NCI-H82 treated with DMSO at 0.1 percent for 48 hours (cell line): ENCODE data around the gene ERBB2.
"Not testable (repeated sequence)": the region's sequence is repeated elsewhere in the genome, so short reads cannot be mapped to it uniquely, and the experiment has no call there.

Experiments used
- DNase-seq: peaks from one replicate; lab custom pipeline; 2025; ENCODE audit not compliant: unreplicated experiment; lab: John Stamatoyannopoulos, UW

The ERBB2 gene

GRCh38 chr17:39742856-39743436 lies 43.1 kb downstream of the ERBB2 start:
- no peak for DNase-seq

DNA sequence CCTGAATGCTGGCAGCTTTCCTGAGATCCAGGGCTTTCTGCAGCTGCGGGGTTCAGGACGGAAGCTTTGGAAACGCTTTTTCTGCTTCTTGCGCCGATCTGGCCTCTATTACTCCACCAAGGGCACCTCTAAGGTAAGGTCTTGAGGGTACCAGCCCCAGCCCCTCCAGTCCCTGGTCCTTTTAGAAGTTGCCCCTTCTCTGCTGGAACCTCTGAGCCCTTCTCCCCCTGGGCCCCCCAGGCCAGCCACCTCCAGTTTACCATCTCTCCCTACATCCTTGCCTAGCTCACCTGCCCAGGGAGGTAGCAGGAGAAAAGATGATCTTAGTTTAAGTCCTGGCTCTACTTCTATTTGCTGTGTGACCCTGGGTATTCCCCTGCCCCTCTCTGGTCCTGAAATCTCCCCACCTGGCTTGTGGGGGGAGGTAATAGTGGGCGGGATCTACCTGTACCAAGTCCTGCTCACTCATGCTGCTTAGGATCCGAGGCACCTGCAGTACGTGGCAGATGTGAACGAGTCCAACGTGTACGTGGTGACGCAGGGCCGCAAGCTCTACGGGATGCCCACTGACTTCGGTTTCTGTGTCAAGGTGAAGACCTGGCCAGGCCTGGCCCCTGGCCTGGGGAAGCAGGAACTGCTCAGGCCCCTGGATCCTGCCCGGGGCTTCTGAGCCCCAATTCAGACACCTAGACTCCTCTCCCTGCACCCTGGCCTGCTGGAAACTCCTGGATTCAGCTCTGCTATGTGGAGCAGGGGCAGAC lies 44.4 kb downstream of the ERBB2 start:
- no peak for DNase-seq

DNA sequence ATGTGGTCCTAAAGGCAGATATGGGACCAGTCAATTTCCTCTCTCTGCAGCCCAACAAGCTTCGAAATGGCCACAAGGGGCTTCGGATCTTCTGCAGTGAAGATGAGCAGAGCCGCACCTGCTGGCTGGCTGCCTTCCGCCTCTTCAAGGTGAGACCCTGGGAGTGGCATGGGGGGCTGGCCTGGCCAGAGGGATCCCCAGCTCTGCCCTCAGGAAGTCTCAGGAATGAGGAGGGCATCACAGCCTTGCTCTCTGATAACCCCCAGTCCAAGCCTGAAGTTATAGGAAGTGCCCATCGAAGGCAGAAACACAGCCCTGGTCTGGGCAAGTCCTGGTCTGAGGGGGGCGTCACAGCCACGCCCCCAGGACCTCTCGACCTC lies 45.0 kb downstream of the ERBB2 start:
- DNase-seq = no peak

DNA sequence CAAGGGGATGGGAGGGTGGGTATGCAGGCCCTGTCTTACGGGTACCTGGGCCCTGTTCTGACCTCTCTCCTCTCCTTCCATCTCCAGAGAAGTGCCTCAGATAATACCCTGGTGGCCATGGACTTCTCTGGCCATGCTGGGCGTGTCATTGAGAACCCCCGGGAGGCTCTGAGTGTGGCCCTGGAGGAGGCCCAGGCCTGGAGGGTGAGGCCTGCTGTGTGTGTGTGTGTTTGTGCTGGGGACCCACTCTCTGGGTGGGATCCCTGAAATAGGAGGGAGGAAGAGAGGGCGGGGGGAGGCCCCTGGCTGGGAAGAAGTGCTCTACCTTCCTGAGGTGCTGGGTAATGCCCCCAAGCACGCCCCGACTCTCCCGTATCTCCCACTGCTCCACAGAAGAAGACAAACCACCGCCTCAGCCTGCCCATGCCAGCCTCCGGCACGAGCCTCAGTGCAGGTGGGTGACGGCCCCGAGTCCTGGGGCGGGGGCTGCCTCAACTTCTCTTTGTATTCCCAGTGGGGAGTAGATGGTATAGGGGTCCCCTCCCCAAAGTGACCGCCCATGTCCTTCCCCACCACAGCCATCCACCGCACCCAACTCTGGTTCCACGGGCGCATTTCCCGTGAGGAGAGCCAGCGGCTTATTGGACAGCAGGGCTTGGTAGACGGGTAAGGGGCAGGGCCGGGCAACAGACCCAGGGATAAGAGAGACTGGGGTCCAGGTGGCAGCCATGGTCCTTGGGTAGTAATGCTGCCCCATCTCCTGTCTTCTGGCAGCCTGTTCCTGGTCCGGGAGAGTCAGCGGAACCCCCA lies 45.7 kb downstream of the ERBB2 start:
- DNase-seq = no peak

DNA sequence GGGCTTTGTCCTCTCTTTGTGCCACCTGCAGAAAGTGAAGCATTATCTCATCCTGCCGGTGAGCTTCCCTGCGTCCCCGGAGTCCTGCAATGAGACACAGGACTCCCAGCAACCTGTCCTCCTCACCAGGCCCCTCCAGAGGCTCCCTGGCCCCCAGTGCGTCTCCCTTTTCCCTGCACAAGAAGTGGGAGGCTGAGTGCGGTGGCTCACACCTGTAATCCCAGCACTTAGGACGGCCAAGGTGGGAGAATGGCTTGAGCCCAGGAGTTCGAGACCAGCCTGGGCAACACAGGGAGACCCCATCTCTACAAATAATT lies 46.2 kb downstream of the ERBB2 start:
- no peak for DNase-seq

- no peak for DNase-seq
Observed at GRCh38 chr17:39747745-39748144, 47.9 kb downstream of the ERBB2 start.

DNA sequence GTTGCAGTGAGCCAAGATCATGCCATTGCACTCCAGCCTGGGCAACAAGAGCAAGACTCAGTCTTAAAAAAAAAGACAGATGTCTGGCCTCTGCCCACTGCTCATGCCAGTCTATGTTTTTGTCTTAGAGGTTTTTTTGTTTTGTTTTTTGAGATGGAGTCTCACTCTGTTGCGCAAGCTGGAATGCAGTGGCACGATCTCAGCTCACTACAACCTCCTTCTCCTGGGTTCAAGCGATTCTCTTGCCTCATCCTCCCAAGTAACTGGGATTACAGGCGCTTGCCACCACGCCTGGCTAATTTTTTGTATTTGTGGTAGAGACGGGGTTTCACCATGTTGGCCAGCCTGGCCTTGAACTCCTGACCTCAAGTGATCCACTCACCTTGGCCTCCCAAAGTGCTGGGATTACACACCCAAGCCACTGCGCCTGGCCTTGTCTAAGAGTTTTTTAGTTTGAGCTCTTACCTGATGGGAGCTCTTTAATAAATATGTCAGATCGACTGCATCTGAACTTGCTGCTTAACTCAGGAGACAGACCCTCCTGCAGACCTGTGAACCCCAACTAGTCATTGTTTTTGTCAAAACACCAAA lies 48.7 kb downstream of the ERBB2 start:
- not testable (repeated sequence) for DNase-seq

DNA sequence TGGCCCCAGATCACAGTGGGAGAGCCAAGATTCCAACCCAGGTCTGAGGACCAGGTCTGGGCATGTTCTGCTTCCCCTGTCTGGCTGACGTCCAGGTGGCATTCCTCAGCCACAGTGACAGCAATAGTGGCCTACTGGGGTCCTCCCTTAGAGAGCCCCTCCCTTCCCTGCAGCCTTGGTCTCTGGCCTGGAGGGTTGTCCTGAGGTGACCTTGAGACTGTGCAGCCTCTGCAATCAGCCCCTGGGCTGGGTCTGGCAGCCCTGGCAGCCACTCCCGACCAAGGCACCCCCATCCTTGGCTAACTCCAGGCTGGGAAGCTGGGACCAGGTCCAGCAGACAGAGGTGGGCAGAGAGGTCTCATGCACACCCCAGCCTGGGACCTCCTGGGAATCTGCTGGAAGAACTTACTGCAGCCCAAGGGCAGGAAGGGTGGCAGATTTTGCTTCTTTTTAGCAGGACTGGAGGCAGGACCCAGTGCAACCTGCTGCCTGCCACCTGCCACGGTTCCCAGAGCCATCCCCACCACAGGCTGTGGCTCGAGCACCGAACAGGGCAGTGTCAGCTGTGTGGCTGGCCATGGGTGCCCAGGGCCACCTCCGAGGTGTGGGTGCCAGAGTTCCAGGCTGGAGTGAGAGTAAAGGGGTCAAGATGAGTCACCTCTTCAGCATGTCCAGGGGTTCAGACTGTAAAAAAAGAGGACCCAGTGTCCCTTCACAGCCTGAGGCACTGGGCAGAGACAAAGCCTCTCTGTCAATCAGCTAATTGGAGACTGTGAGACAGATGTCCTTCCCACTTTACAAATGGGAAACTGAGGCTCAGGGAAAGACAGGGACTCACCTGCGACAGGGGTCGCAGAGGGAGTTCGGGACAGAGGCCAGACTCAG lies 50.5 kb downstream of the ERBB2 start:
- DNase-seq = no peak

DNA sequence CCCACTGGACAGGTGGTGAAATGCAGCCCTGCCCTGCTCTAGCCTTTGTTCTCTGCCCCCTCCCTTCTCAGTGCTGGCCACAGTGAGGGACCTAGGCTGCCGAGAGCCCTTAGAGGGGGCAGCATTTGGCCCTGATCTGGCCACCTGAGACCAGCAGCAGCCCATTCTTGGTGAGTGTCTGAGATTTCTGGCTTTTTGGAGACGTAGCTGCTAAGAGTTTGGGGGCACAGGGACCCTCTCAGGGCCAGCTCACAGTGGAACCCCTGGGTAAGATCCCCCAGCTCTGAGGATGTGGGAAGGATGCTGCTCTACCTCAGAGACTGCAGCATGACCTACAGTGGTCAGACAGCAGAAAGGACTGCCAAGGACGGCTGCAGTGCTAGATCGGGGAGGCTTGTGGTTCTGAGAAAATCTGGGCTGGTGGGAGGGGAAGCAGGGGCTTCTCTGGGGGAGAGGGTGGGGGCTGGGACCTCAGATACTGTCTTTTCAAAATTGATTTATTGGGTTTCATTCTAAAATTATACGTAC lies 51.2 kb downstream of the ERBB2 start:
- no peak for DNase-seq

GRCh38 chr17:39751637-39752036 lies 51.8 kb downstream of the ERBB2 start:
- DNase-seq = no peak

DNA sequence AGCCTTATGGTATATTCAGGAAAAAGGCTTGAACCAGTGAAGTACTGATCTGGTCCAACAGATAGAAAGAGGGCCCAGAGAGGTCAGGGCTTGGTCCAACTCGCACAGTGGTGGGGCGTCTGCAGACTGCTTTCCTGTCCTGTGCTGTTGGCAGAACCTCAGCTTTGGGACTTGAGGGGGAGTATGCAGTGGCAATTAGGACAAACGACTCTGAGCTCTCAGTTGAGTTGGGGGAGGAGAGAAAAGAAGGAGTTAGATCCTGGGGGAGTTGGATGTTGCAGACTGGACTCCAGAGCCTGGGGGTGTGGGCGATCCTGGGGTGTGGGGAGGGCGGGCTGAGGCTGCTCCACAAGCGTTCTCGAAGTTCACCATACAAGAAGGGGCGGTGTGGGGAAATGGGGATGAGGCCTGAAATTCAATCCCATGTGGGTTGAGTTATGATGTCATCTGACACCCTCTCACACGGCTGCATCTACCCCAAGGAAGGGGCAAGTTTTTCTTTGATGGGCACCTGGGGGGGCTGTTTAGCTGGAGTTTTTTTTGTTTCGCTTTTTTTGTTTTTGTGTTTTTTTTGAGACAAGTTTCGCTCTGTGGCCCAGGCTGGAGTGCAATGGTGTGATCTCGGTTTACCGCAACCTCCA lies 52.5 kb downstream of the ERBB2 start:
- no peak for DNase-seq

- DNase-seq = no peak
Observed at GRCh38 chr17:39753514-39754160, 53.8 kb downstream of the ERBB2 start.

GRCh38 chr17:39754161-39754957 lies 54.5 kb downstream of the ERBB2 start:
- DNase-seq = peak; percentile 45

DNA sequence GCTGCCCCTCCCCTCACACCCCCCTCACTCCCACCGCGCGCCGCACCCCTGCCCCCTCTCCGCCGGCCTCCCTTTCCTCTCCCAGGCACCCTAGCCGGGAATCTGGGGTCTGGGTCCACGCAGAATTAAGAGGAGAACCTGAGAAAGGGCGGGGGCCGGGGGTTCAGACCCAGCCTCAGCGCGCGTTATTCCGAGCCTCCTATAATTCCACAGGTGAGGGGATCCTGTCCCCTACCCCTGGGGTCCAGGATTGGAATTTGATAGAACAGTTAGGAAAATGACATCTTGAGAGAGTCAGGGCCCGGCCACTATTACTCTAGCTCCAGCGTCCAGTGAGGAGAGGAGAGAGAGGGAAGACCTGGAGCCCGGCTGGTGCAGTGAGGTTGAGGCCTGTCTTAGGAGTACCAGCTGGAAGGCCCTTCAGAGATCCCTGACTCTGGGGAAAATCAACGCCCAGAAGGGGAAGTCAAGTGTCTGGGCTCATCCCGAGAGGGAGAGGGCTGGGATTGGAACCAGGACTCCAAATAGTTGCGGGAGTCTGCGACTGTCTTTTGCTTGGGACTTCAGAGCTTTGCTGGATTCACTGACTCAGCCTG lies 55.2 kb downstream of the ERBB2 start:
- DNase-seq = no peak

GRCh38 chr17:39755554-39756379 lies 55.9 kb downstream of the ERBB2 start:
- no peak for DNase-seq

GRCh38 chr17:39756380-39757079 lies 56.7 kb downstream of the ERBB2 start:
- DNase-seq = no peak

DNA sequence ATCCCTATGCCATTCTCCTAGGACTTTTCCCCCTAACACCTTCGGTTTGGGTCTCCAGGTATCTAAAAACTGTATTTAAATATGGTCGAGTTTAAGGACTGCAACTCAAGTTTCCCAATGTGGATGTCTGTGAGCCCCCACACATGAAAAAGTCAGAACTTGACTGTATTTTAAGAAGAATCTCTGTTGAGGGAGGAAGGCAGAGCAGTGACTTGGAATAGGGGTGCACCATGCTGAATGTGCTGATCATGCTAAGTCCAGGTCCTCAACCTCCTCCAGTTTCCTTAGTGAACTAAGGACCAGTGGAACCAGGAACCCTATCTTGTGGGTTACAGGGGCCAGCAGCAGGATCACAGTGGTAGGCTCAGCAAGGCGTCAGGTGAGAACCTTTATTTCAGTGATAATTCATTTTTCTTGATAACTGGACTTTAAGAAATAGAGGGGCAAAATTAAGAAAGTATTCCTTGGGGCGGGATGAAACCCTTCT lies 57.4 kb downstream of the ERBB2 start:
- DNase-seq = no peak
